ENCODE data around the gene SNX1.

The SNX1 gene

GRCh38 chr15:64095795-64096667, at the start of gene SNX1:
TSS of gene SNX1 (plus strand) at chr15:64095982. CDS start at chr15:64096014, 32 bp downstream.
- TF ChIP-seq CTCF (conservative IDR thresholded peaks at IDR 0.05), result no peak
- H3K27ac ChIP-seq, result peak within 1 kb of the TSS; percentile 94

GRCh38 chr15:64046421-64047153, 49.2 kb upstream of the SNX1 start, which contains the start of gene DAPK2:
TSS of gene DAPK2 (minus strand) at chr15:64046485. CDS start at chr15:64040261, 6,224 bp downstream.
- TF ChIP-seq CTCF (conservative IDR thresholded peaks at IDR 0.05), result peak; percentile 94
- H3K27ac ChIP-seq, result peak within 1 kb of the TSS; percentile 64; the same call in 1 of the 2 replicates

- H3K27ac ChIP-seq, result no peak overlapping the region
- TF ChIP-seq CTCF (conservative IDR thresholded peaks at IDR 0.05), result no peak
Observed at GRCh38 chr15:64048781-64049460, 46.9 kb upstream of the SNX1 start.

GRCh38 chr15:64050281-64051092, 45.3 kb upstream of the SNX1 start:
- TF ChIP-seq CTCF (conservative IDR thresholded peaks at IDR 0.05), result no peak
- H3K27ac ChIP-seq, result peak overlapping the region; percentile 61

- H3K27ac ChIP-seq, result peak overlapping the region; percentile 61
- TF ChIP-seq CTCF (conservative IDR thresholded peaks at IDR 0.05), result no peak
Observed at GRCh38 chr15:64051093-64051402, 44.7 kb upstream of the SNX1 start.

GRCh38 chr15:64051407-64052259, 44.1 kb upstream of the SNX1 start:
- peak overlapping the region; percentile 61 for H3K27ac ChIP-seq
- TF ChIP-seq CTCF (conservative IDR thresholded peaks at IDR 0.05), result no peak
